Ishikawa (cell line): ENCODE results near the gene TMUB1.

Experiments used
- CEBPB ChIP-seq: IDR thresholded peaks from 2 replicates; pipeline ENCODE4 v1.6.1; 2012
- CREB1 ChIP-seq: IDR thresholded peaks from 2 replicates; pipeline ENCODE4 v1.6.1; 2012; ENCODE audit warnings: low read depth
- EGR1 ChIP-seq: IDR thresholded peaks from 2 replicates; pipeline ENCODE4 v1.6.1; 2012
- EP300 ChIP-seq: IDR thresholded peaks from 2 replicates; pipeline ENCODE4 v1.6.1; 2012; ENCODE audit warnings: borderline replicate concordance
- FOXM1 ChIP-seq: IDR thresholded peaks from 2 replicates; pipeline ENCODE4 v1.6.1; 2012; ENCODE audit warnings: low read depth, borderline replicate concordance
- MAX ChIP-seq: IDR thresholded peaks from 2 replicates; pipeline ENCODE4 v1.6.1; 2012
- NFIC ChIP-seq: IDR thresholded peaks from 2 replicates; pipeline ENCODE4 v1.6.1; 2012
- RAD21 ChIP-seq: IDR thresholded peaks from 2 replicates; pipeline ENCODE4 v1.6.1; 2012; ENCODE audit warnings: low read depth
- REST ChIP-seq: IDR thresholded peaks from 2 replicates; pipeline ENCODE4 v1.6.1; 2012; ENCODE audit warnings: low read depth, mild to moderate bottlenecking
- TAF1 ChIP-seq: IDR thresholded peaks from 2 replicates; pipeline ENCODE4 v1.6.1; 2012; ENCODE audit warnings: low read depth, mild to moderate bottlenecking
- TCF12 ChIP-seq: IDR thresholded peaks from 2 replicates; pipeline ENCODE4 v1.6.1; 2012; ENCODE audit warnings: low read depth
- TEAD4 ChIP-seq: IDR thresholded peaks from 2 replicates; pipeline ENCODE4 v1.6.1; 2012
- USF1 ChIP-seq: IDR thresholded peaks from 2 replicates; pipeline ENCODE4 v1.6.1; 2012
- YY1 ChIP-seq: IDR thresholded peaks from 2 replicates; pipeline ENCODE4 v1.6.1; 2012; ENCODE audit warnings: low read depth
- ZBTB7A ChIP-seq: IDR thresholded peaks from 2 replicates; pipeline ENCODE4 v1.6.1; 2012; ENCODE audit warnings: low read depth

The TMUB1 gene

GRCh38 chr7:151131224-151131591 is 47.9 kb upstream of the TMUB1 start:
- TF ChIP-seq FOXM1 (no peak), CEBPB (no peak), ZBTB7A (no peak), RAD21 (no peak), TAF1 (no peak)

DNA sequence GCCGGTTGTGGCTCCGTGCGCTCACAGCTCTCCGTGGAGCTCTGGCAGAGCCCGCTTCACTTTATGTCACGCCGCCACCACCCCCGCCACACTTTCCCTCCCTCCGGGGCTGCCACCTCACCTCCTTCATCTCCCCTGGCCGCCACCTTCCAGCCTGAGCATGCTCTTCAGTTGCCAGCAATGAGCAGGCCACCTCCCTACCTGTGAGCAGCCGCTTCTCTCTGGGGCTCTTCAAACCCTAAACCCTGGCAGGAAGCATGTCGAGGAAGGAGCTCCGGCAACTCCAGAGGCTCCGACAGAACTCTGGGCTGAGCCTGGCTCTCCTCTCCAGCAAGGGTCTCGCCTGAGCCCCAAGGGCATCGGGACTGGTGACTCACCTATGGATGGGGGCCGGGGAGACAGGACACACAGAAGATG is 47.5 kb upstream of the TMUB1 start:
- TF ChIP-seq FOXM1: no peak
- no peak for TF ChIP-seq TCF12
- no peak for TF ChIP-seq CREB1
- no peak for TF ChIP-seq USF1
- TF ChIP-seq REST: no peak
- no peak for TF ChIP-seq YY1
- TF ChIP-seq NFIC: no peak
- no peak for TF ChIP-seq EP300
- TF ChIP-seq EGR1: no peak
- TF ChIP-seq ZBTB7A: no peak
- no peak for TF ChIP-seq TEAD4
- no peak for TF ChIP-seq MAX
- no peak for TF ChIP-seq RAD21
- TF ChIP-seq CEBPB: no peak
- no peak for TF ChIP-seq TAF1

- no peak for TF ChIP-seq YY1
- TF ChIP-seq REST: no peak
Observed at GRCh38 chr7:151129960-151130591, 46.8 kb upstream of the TMUB1 start.

DNA sequence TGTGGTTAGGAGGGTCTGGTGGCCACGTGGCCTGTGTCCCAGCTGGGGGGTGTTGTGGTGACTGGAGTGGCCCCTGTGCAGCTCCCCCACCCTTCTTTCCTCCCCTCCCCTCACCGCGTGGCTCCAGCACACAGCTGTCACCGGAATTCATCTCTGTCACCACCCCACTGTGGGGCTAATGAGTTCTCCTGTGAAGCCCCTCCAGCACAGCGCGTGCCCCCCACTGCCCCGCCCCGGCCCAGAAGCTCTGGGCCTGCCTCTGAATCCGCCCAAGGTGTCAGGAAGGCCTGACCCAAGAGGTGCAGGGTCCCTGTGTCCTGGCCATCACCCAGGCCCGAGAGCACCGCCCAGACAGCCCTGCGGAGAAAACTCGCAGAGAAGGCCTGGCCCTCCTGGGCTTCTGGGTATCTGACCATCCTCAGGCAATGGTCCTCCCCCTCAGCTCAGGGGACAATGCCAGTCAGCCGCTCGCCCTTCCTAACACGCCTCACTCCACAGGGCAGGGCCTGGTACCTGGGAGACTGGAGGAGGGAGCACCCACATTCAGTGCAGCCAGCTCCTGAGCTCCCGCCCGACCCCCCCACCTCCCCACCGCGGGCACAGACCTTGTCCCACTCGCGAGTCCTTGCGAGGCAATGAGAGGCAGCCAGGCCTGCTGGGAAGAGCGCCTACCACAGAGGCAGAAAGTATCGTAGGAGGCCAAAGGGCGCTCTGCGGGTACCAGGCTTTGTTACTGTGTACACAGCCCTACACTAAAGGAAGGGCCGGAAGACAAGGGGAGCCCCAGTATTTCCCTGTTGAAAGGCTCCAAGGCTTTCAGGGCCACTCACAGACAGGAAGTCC is 46.0 kb upstream of the TMUB1 start:
- no peak for TF ChIP-seq USF1
- TF ChIP-seq EP300: no peak
- TF ChIP-seq TAF1: no peak
- no peak for TF ChIP-seq EGR1
- no peak for TF ChIP-seq RAD21
- no peak for TF ChIP-seq CREB1
- TF ChIP-seq ZBTB7A: no peak
- TF ChIP-seq YY1: no peak
- no peak for TF ChIP-seq REST
- no peak for TF ChIP-seq NFIC
- no peak for TF ChIP-seq TEAD4
- no peak for TF ChIP-seq TCF12
- TF ChIP-seq CEBPB: no peak
- no peak for TF ChIP-seq FOXM1
- TF ChIP-seq MAX: no peak

- TF ChIP-seq TCF12: no peak
- TF ChIP-seq TEAD4: no peak
- no peak for TF ChIP-seq TAF1
Observed at GRCh38 chr7:151128716-151129115, 45.4 kb upstream of the TMUB1 start.
